ENCODE data around the gene SPPL3.

SPPL3 gene

DNA sequence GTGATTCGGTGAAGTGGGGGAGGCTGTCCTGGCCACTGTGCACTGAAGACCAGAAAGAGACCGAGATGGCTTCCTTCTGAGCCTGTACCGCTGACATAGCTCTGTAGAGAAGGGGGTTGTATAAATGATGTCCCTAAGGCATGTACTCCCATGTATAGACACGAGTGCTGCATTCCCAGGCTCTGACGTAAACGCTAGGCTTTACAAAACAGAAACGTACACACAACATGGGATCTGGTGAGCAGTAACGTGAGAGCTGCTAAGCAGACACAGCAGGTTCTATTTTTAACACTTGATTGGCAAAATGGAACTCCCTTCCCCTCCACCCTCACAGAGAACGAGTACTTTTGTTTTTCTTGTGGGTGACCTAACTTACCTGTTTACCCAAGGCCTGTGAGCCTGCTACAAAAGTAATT lies 142.6 kb downstream of the SPPL3 start:
- TF ChIP-seq, protein P1, sequence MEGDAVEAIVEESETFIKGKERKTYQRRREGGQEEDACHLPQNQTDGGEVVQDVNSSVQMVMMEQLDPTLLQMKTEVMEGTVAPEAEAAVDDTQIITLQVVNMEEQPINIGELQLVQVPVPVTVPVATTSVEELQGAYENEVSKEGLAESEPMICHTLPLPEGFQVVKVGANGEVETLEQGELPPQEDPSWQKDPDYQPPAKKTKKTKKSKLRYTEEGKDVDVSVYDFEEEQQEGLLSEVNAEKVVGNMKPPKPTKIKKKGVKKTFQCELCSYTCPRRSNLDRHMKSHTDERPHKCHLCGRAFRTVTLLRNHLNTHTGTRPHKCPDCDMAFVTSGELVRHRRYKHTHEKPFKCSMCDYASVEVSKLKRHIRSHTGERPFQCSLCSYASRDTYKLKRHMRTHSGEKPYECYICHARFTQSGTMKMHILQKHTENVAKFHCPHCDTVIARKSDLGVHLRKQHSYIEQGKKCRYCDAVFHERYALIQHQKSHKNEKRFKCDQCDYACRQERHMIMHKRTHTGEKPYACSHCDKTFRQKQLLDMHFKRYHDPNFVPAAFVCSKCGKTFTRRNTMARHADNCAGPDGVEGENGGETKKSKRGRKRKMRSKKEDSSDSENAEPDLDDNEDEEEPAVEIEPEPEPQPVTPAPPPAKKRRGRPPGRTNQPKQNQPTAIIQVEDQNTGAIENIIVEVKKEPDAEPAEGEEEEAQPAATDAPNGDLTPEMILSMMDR (IDR thresholded peaks at IDR 0.05; ENCODE audit: insufficient read depth, low read length, poor library complexity, severe bottlenecking), result no peak
- H3K4me3 ChIP-seq (replicated peaks; ENCODE audit: low read depth, low read length), result no peak overlapping the region
- peaks cover 22% of the 10 kb centered on the region for H3K36me3 ChIP-seq (ENCODE audit: control insufficient read depth, insufficient read depth, low read length)
- no peaks in the 10 kb centered on the region for H3K27me3 ChIP-seq (replicated peaks; ENCODE audit: control insufficient read depth, insufficient read depth, low read length)
- DNase-seq (ENCODE audit: extremely low read depth, insufficient read length), result no peak

DNA sequence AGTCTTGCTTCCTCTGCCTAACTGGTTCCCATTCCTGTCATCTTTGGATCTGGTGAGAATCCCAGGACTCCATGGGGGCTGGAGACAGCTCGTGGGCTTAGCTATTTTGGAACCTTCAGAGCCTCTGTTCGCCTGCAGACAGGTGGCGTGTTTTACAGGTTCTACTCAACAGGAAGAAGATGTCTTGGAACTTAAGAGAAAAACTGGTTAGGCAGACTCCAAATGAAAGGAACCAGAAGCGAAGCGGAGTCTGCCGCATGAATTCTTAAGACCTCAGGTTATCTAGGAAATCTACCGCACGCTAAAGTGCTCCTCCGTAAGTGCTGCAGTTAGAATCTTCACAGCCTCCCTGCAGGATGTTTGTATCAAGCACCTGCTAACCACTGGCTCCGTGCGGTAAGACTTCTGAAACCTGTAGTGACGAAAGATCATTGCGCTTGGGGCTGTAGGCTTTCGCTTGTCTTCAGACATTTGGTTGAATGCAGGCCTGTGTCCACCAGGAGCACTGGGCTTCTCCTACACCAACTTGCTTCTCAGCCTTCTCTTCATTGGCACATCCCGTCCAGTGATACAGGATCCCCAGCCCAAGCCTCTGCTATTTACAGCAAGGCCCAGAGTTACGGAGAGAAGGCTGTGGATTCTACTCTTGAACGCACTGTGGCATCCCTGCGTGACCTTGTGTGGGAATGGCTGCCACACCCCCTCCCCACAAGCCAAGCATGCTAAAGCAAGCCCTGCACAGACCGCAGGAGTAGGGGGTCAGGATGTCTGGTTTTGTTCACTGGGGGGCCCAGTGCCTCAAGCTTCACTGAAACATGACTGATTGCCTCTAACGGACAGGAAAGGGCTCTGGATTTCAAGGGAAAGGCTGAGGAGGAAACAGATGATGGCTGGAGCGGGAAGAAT lies 143.6 kb downstream of the SPPL3 start:
- peaks cover 17% of the 10 kb centered on the region for H3K36me3 ChIP-seq (ENCODE audit: control insufficient read depth, insufficient read depth, low read length)
- no peak overlapping the region for H3K4me3 ChIP-seq (replicated peaks; ENCODE audit: low read depth, low read length)
- DNase-seq (ENCODE audit: extremely low read depth, insufficient read length), result no peak
- H3K27me3 ChIP-seq (replicated peaks; ENCODE audit: control insufficient read depth, insufficient read depth, low read length), result no peaks in the 10 kb centered on the region
- TF ChIP-seq, protein P1 (IDR thresholded peaks at IDR 0.05; ENCODE audit: insufficient read depth, low read length, poor library complexity, severe bottlenecking), result no peak

DNA sequence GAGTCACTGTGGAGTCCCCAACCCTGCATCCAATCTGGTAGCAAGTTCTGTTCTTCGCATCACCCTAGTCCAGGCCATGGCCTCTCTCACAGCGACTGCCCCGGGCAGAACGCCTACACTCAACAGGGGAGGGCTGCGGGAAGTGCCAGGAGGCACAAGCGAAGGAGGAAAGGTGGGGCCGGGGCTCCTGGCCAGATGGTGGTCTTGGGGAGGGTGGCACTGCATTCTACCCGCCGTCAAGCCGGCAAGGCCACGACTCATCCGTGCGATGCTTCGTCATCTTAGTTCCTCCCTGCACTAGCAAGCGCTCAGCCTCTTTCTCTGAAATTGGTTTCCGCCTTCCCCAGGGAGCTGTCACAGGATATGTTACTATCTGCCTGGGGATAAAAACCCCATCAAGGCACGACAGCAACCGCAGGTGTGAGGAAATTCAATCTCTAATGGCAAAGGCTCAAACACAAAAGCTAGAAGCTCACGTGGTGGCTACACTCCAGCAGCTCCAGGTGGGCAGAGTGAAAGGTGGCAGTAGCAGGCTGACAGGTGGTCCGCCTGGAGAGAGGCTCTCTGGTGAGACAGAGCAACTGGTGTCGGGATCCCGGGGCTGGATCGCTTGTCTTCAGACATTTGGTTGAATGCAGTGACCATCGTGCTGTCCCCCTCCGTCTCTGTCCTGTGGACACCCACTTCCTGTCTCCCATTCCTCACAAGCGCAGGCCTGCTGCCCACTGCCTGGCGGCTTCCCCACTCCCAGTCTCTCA lies 144.4 kb downstream of the SPPL3 start:
- TF ChIP-seq, protein P1 (IDR thresholded peaks at IDR 0.05; ENCODE audit: insufficient read depth, low read length, poor library complexity, severe bottlenecking), result no peak
- H3K4me3 ChIP-seq (replicated peaks; ENCODE audit: low read depth, low read length), result no peak overlapping the region
- peaks cover 16% of the 10 kb centered on the region for H3K36me3 ChIP-seq (ENCODE audit: control insufficient read depth, insufficient read depth, low read length)
- DNase-seq (ENCODE audit: extremely low read depth, insufficient read length), result no peak
- no peaks in the 10 kb centered on the region for H3K27me3 ChIP-seq (replicated peaks; ENCODE audit: control insufficient read depth, insufficient read depth, low read length)

DNA sequence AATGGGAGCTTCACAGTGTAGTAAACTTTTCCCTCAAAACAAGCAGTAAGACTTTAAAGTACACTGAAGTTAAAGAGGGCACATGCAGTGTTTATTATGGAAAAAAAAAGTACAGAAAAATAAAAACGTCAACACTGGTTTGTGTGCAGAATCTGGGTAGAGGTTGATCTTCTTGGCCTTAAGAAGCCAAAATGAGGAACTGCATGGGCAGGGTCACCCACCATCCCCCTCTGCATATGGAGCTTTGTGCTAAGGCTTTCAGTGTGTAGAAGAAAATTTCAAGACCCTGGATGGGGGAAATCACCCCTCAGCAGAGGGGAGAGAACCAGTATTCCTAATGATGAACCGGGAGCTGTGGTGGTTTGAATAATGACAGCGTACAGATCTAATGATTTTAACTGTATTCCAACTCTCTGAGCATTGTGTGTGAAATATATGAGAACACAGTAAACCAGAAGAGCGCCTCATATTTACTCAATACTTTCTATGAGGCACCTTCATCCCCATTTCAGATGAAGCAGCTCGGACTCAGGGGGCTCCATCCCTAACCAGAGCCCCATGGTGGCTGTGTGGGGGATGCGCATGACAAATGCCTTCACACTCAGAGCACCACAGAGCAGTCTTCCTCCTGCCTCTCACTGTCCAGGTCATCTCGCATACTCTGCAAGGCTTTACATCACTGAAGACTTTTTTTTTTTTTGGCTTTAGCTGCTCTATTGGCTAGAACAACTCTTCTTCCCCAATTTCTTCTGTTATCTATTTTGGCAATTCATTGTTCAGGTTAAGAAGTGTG lies 145.2 kb downstream of the SPPL3 start:
- no peak for DNase-seq (ENCODE audit: extremely low read depth, insufficient read length)
- Histone ChIP-seq H3K36me3 (ENCODE audit: control insufficient read depth, insufficient read depth, low read length) (peaks cover 14% of the 10 kb centered on the region), H3K4me3 (replicated peaks; ENCODE audit: low read depth, low read length) (no peak overlapping the region), H3K27me3 (replicated peaks; ENCODE audit: control insufficient read depth, insufficient read depth, low read length) (no peaks in the 10 kb centered on the region)
- TF ChIP-seq, protein P1 (IDR thresholded peaks at IDR 0.05; ENCODE audit: insufficient read depth, low read length, poor library complexity, severe bottlenecking), result no peak

DNA sequence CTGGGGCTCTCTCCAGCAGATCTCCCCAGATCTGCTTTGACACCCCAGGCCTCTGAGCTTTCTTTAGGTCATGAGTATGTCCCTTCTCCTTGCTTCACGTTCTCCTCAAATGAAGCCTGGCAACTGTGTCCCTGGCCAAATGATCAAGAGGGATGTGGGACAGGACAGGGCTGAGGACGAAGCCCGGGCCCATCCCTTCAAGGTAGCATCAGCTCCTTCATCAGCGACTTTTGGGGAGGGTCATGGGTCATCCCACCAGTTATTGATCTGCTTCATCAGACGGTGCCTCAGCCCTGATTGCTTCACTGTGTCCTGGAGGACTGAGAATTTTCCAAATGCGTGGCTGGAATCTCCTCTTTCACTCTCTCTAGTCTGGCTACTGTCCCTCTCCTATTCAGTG lies 146.2 kb downstream of the SPPL3 start:
- Histone ChIP-seq H3K36me3 (ENCODE audit: control insufficient read depth, insufficient read depth, low read length) (peaks cover 11% of the 10 kb centered on the region), H3K4me3 (replicated peaks; ENCODE audit: low read depth, low read length) (no peak overlapping the region), H3K27me3 (replicated peaks; ENCODE audit: control insufficient read depth, insufficient read depth, low read length) (no peaks in the 10 kb centered on the region)
- DNase-seq (ENCODE audit: extremely low read depth, insufficient read length), result no peak
- TF ChIP-seq, protein P1 (IDR thresholded peaks at IDR 0.05; ENCODE audit: insufficient read depth, low read length, poor library complexity, severe bottlenecking), result no peak
